Measurements from ENCODE around the gene HES5. TPM values are rescaled to one million over a fixed set of nuclear protein-coding genes. Genes with fewer than 3 reads are reported as not detected.
A peak's percentile ranks its signal among the peaks of the same experiment; 100 is the strongest.

HES5 gene, protein sequence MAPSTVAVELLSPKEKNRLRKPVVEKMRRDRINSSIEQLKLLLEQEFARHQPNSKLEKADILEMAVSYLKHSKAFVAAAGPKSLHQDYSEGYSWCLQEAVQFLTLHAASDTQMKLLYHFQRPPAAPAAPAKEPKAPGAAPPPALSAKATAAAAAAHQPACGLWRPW
- not detected in 2 replicates for total RNA-seq (2012; rRNA removed)
- polyA plus RNA-seq (2012; rRNA removed), result not detected in 2 replicates
- polyA plus RNA-seq (2012; cell fraction: cytosol; rRNA removed), result 0.08 TPM in 1 of 2 replicates, not detected in the other
- 0.22 and 0.33 TPM in 2 replicates for polyA plus RNA-seq (2012; cell fraction: nucleus; rRNA removed; ENCODE audit: low replicate concordance)
- not detected for Bru-seq, nascent RNA
- BruChase-seq, experiment 1, labeled RNA remaining after a 6-hour chase, result not detected
- not detected for BruChase-seq, experiment 2, labeled RNA remaining after a 2-hour chase
- long read RNA-seq, result 0 reads

DNA sequence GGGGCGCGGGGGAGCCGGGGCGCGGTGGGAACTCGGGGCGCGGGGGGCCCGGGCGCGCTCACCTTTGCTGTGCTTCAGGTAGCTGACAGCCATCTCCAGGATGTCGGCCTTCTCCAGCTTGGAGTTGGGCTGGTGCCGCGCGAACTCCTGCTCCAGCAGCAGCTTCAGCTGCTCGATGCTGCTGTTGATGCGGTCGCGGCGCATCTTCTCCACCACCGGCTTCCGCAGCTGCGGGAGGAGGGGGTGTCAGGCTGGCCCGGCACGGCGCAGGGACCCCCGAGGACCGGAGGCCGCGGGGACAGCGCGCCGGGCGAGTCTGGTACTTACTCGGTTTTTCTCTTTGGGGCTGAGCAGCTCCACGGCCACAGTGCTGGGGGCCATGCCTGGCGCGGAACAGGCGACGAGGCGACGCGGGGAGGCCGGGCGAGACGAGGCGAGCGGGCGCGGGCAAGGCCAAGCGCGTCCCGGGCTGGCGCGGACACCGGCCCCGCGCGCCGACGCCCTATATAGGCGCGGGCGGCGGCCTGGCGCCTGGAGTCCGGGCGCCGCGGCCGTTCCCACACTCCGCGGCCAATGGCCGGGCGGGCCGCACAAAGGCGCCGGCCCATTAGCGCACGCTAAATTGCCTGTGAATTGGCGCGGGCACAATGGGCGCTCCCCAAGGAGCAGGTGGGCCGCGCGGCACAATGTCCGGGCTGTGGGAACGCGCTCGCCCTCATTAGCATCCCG, at the start of gene HES5:
Gene HES5 (minus strand): TSS at position 480 of the 729 bp plus-strand sequence. CDS start 99 bp downstream, at position 381.
- H3K9me1 ChIP-seq (ENCODE audit: insufficient read depth, low read length), result no peaks in the 10 kb centered on the region
- peaks cover 0 to 8% of the 10 kb centered on the region in 2 experiments; a peak in 1 of 4 replicates for H3K79me1 ChIP-seq (ENCODE audit: low read depth in 1 of 2, low read length in 2 of 2)
- in situ Hi-C loops (cut with MboI; ENCODE audit: low sequenced_read_pairs) (loop anchor here (25.0 kb wide), 1 partner anchor 343 kb away; the partner anchor contains the start of gene FAAP20), intact Hi-C loops (cut with micrococcal nuclease) (loop anchor here (5.0 kb wide), 1 partner anchor 118 kb away; the partner anchor contains the start of gene PEX10), dilution Hi-C loops (cut with HindIII; ENCODE audit: low sequenced_read_pairs, unreplicated experiment) (no loop called here)
- ATAC-seq (ENCODE audit: low read depth), result no peak
- TF ChIP-seq RCOR1 (IDR thresholded peaks at IDR 0.05; ENCODE audit: insufficient replicate concordance, low read length), result no peak
- TF ChIP-seq FOS (IDR thresholded peaks at IDR 0.05; ENCODE audit: low read depth, low read length), result no peak
- no peak for TF ChIP-seq BHLHE40 (IDR thresholded peaks at IDR 0.05; ENCODE audit: low read depth, low read length)
- TF ChIP-seq MAFK (IDR thresholded peaks at IDR 0.05; ENCODE audit: low read depth, low read length), result no peak
- TF ChIP-seq RFX5 (IDR thresholded peaks at IDR 0.05; ENCODE audit: low read depth, low read length), result no peak
- no peak for TF ChIP-seq CEBPB (IDR thresholded peaks at IDR 0.05; ENCODE audit: low read depth, low read length)
- no peak for TF ChIP-seq NFE2L2 (IDR thresholded peaks at IDR 0.05; ENCODE audit: low read depth, low read length)
- TF ChIP-seq POLR2A (IDR thresholded peaks at IDR 0.05; ENCODE audit: low read depth, low read length), result no peak
- no peak for TF ChIP-seq RAD21 (IDR thresholded peaks at IDR 0.05; ENCODE audit: low read length)
- no peak for TF ChIP-seq MXI1 (IDR thresholded peaks at IDR 0.05; ENCODE audit: borderline replicate concordance, low read depth, low read length)
- no peak within 1 kb of the TSS for H3K56ac ChIP-seq (ENCODE audit: extremely low read depth, insufficient read depth, low read length)
- H3K4me3 ChIP-seq (ENCODE audit: insufficient read depth, low read depth, low read length), result no peak within 1 kb of the TSS
- H2AFZ ChIP-seq (replicated peaks; ENCODE audit: low read length, poor library complexity), result peak within 1 kb of the TSS; percentile 81
- H3K23ac ChIP-seq (ENCODE audit: low read depth, low read length), result no peak within 1 kb of the TSS
- H4K20me1 ChIP-seq (ENCODE audit: insufficient read depth, low read length), result peaks cover 11% of the 10 kb centered on the region
- BruUV-seq (replicated peaks), result no TSS peak
- H2AK5ac ChIP-seq (ENCODE audit: low read depth, low read length), result no peak within 1 kb of the TSS
- no peak within 1 kb of the TSS for H2BK5ac ChIP-seq (ENCODE audit: low read depth, low read length, poor library complexity, severe bottlenecking)
- DNase-seq, result no peak
- H3K4ac ChIP-seq (ENCODE audit: low read depth, low read length), result no peak within 1 kb of the TSS
- H3K36me3 ChIP-seq (ENCODE audit: control insufficient read depth, insufficient read depth, low read length), result no peaks in the 10 kb centered on the region
- no peak within 1 kb of the TSS for H4K5ac ChIP-seq (ENCODE audit: low read depth, low read length)
- H2BK20ac ChIP-seq (ENCODE audit: low read depth, low read length), result no peak within 1 kb of the TSS
- H3K27me3 ChIP-seq (ENCODE audit: control insufficient read depth, insufficient read depth, low read length), result peaks cover 23% of the 10 kb centered on the region; the same call in 1 of the 2 replicates
- H2AK9ac ChIP-seq (replicated peaks; ENCODE audit: low read depth, low read length, poor library complexity), result peak within 1 kb of the TSS; percentile 24
- H4K91ac ChIP-seq (ENCODE audit: insufficient read depth, low read depth, low read length), result no peak within 1 kb of the TSS
- peaks cover 15% of the 10 kb centered on the region for H3K4me1 ChIP-seq (ENCODE audit: control insufficient read depth, insufficient read depth, low read length)
- ChIA-PET CTCF (no interaction called here), POLR2A (ENCODE audit: unreplicated experiment) (no interaction called here)
- no peaks in the 10 kb centered on the region for H3K9me3 ChIP-seq (ENCODE audit: control insufficient read depth, insufficient read depth, low read length)
- H3K9ac ChIP-seq (ENCODE audit: low read depth, low read length), result no peak within 1 kb of the TSS
- 6% methylated on average over 41 of the region's 91 CpGs; no CpG with 5 or more reads in 1 of the 2 experiments for WGBS, 2 experiments (ENCODE audit: extremely low coverage in 2 of 2, insufficient read length in 1 of 2)
- no peak within 1 kb of the TSS for H3K14ac ChIP-seq (replicated peaks; ENCODE audit: low read depth, low read length)
- no peak within 1 kb of the TSS for H3K4me2 ChIP-seq (ENCODE audit: low read depth, low read length)
- H3K27ac ChIP-seq (ENCODE audit: insufficient read depth, low read length), result no peak within 1 kb of the TSS
- no peak within 1 kb of the TSS for H4K8ac ChIP-seq (ENCODE audit: low read depth in 2 of 2, low read length in 2 of 2)
- no peak within 1 kb of the TSS for H2BK120ac ChIP-seq (ENCODE audit: low read depth, low read length)
- no peak within 1 kb of the TSS for H3K18ac ChIP-seq (ENCODE audit: low read depth, low read length)
- H2BK15ac ChIP-seq (ENCODE audit: low read depth, low read length), result no peak within 1 kb of the TSS
